Spinal cord (tissue), 10 donors: ENCODE data around the gene ELOVL3. TPM values are rescaled to one million over a fixed set of nuclear protein-coding genes. Genes with fewer than 3 reads are reported as not detected.
"Not testable (repeated sequence)": the region's sequence is repeated elsewhere in the genome, so short reads cannot be mapped to it uniquely, and the experiment has no call there.

ENCODE experiments used
- DNase-seq, 6 donors: peaks; one replicate each; pipeline versions ENCODE4 v3.0.0 to v3.0.0-alpha.2; 2013 to 2015; ENCODE audit warnings: low spot score in 6 of 6, low read depth in 4 of 6
- H3K27ac ChIP-seq: one replicate; pipeline ENCODE4 v1.5.1; 2013; ENCODE audit warnings: low read depth, low read length, control low read depth
- H3K27me3 ChIP-seq: one replicate; pipeline ENCODE4 v1.6.1; 2013; ENCODE audit warnings: low read length; ENCODE audit not compliant: control insufficient read depth, insufficient read depth
- H3K36me3 ChIP-seq: one replicate; pipeline ENCODE4 v1.6.1; 2013; ENCODE audit warnings: low read length; ENCODE audit not compliant: control insufficient read depth, insufficient read depth
- H3K4me1 ChIP-seq: one replicate; pipeline ENCODE4 v1.6.1; 2013; ENCODE audit warnings: low read length; ENCODE audit not compliant: control insufficient read depth, insufficient read depth
- H3K4me3 ChIP-seq: one replicate; pipeline ENCODE4 v1.5.1; 2013; ENCODE audit warnings: low read depth, low read length, control low read depth
- H3K9me3 ChIP-seq: one replicate; pipeline ENCODE4 v1.6.1; 2013; ENCODE audit warnings: low read length; ENCODE audit not compliant: control insufficient read depth, insufficient read depth
- WGBS: methylation state at CpG from one replicate; pipeline ENCODE4 v1.1.5; 2013; ENCODE audit warnings: missing lambda C conversion rate; ENCODE audit not compliant: insufficient coverage; 5-methylcytosine and 5-hydroxymethylcytosine counted together
- long read RNA-seq, 4 donors: transcript quantifications; one replicate each; lab custom pipeline, GENCODE V29; 2026
- polyA plus RNA-seq, 2 donors: library from polyadenylated mRNA; unstranded; fragments of 120-200 nt; gene quantifications; one replicate each; pipeline ENCODE4 v1.2.1, GENCODE V29; 2013; ENCODE audit not compliant: insufficient read length in 2 of 2
- total RNA-seq, 2 donors: library from RNA; depleted of rRNA in 1 of 2; stranded (reverse); fragments of 120-200 nt in 1 of 2; fragments of >200 nt in 1 of 2; gene quantifications; one replicate each; pipeline versions ENCODE4 v1.2.3 to v1.2.4, GENCODE V29; 2013 to 2014
- donor health status: healthy.

The ELOVL3 gene
- total RNA-seq (under 1 TPM; 0.40 to 0.50 TPM), polyA plus RNA-seq (under 1 TPM in 1 of 2 donors, not detected in 1; 0.42 TPM)
- long read RNA-seq, donor 1, result 0 reads
- long read RNA-seq, donor 2, result 0 reads
- long read RNA-seq, donor 3, result 0 reads
- long read RNA-seq, donor 4, partial matches to known transcripts, result 0 of 1 reads
- long read RNA-seq, donor 4, other reads (novel, unspliced or antisense), result 0 of 1 reads

GRCh38 chr10:102225646-102226541, at the start of gene ELOVL3:
Gene ELOVL3 (plus strand): TSS chr10:102226299. CDS start chr10:102226549, 250 bp downstream.
- H3K4me1 ChIP-seq, result peaks cover 27% of the 10 kb centered on the region
- peak within 1 kb of the TSS; percentile 45 for H3K4me3 ChIP-seq
- H3K36me3 ChIP-seq, result no peaks in the 10 kb centered on the region
- peak; percentile 68 to 98 (median 83) for DNase-seq
- H3K27me3 ChIP-seq, result peaks cover 32% of the 10 kb centered on the region
- 6% methylated on average over 46 of the region's 47 CpGs for WGBS
- no peaks in the 10 kb centered on the region for H3K9me3 ChIP-seq
- peak within 1 kb of the TSS; percentile 79 for H3K27ac ChIP-seq

GRCh38 chr10:102184606-102185005, 41.5 kb upstream of the ELOVL3 start:
- no peaks in the 10 kb centered on the region for H3K9me3 ChIP-seq
- no peaks in the 10 kb centered on the region for H3K4me1 ChIP-seq
- H3K36me3 ChIP-seq, result no peaks in the 10 kb centered on the region
- 83% methylated on average over 1 of the region's 2 CpGs for WGBS
- H3K27me3 ChIP-seq, result no peaks in the 10 kb centered on the region
- DNase-seq, result no peak
- H3K27ac ChIP-seq, result no peak overlapping the region
- no peak overlapping the region for H3K4me3 ChIP-seq

- no peak for DNase-seq
Measured at GRCh38 chr10:102185272-102185671, 40.8 kb upstream of the ELOVL3 start.

GRCh38 chr10:102185811-102186527, 40.1 kb upstream of the ELOVL3 start:
- no peak overlapping the region for H3K4me3 ChIP-seq
- no peak for DNase-seq
- no peaks in the 10 kb centered on the region for H3K9me3 ChIP-seq
- H3K4me1 ChIP-seq, result no peaks in the 10 kb centered on the region
- no peaks in the 10 kb centered on the region for H3K27me3 ChIP-seq
- H3K36me3 ChIP-seq, result no peaks in the 10 kb centered on the region
- H3K27ac ChIP-seq, result no peak overlapping the region
- 53% methylated on average over 3 of the region's 15 CpGs for WGBS

More at GRCh38 chr10:102185272-102185671, 40.8 kb upstream of the ELOVL3 start:
- WGBS, result 33% methylated on average over 1 of the region's 2 CpGs
- Histone ChIP-seq H3K36me3 (no peaks in the 10 kb centered on the region), H3K4me3 (no peak overlapping the region), H3K27ac (no peak overlapping the region), H3K4me1 (no peaks in the 10 kb centered on the region), H3K27me3 (no peaks in the 10 kb centered on the region), H3K9me3 (no peaks in the 10 kb centered on the region)

GRCh38 chr10:102188298-102188940, 37.7 kb upstream of the ELOVL3 start:
- Histone ChIP-seq H3K27me3 (no peaks in the 10 kb centered on the region), H3K9me3 (no peaks in the 10 kb centered on the region), H3K4me3 (no peak overlapping the region), H3K36me3 (no peaks in the 10 kb centered on the region), H3K4me1 (no peaks in the 10 kb centered on the region), H3K27ac (no peak overlapping the region)
- 66% methylated on average over 3 of the region's 3 CpGs for WGBS
- DNase-seq, result no peak

GRCh38 chr10:102188941-102189898, 36.9 kb upstream of the ELOVL3 start:
- not testable (repeated sequence) for H3K4me3 ChIP-seq, DNase-seq, H3K27ac ChIP-seq, H3K9me3 ChIP-seq, H3K36me3 ChIP-seq, H3K27me3 ChIP-seq, H3K4me1 ChIP-seq
- 91% methylated on average over 5 of the region's 7 CpGs for WGBS

GRCh38 chr10:102191956-102192355, 34.1 kb upstream of the ELOVL3 start:
- DNase-seq, result no peak
- Histone ChIP-seq H3K9me3 (no peaks in the 10 kb centered on the region), H3K27me3 (no peaks in the 10 kb centered on the region), H3K4me3 (no peak overlapping the region), H3K27ac (no peak overlapping the region), H3K4me1 (no peaks in the 10 kb centered on the region), H3K36me3 (no peaks in the 10 kb centered on the region)
- 100% methylated on average over 5 of the region's 7 CpGs for WGBS

- Histone ChIP-seq H3K9me3 (no peaks in the 10 kb centered on the region), H3K27me3 (no peaks in the 10 kb centered on the region), H3K4me3 (no peak overlapping the region)
Measured at GRCh38 chr10:102195296-102195870, 30.7 kb upstream of the ELOVL3 start.

More at GRCh38 chr10:102195296-102195870, 30.7 kb upstream of the ELOVL3 start:
- no peak for DNase-seq
- H3K27ac ChIP-seq, result no peak overlapping the region
- 72% methylated on average over 3 of the region's 6 CpGs for WGBS
- H3K4me1 ChIP-seq, result no peaks in the 10 kb centered on the region
- no peaks in the 10 kb centered on the region for H3K36me3 ChIP-seq
